Measurements from ENCODE around the gene PNPLA6.

GRCh38 chr19:7515645-7516151, 19.8 kb upstream of the PNPLA6 start, which contains the start of gene ZNF358:
- no peak for TF ChIP-seq EZH2 (IDR thresholded peaks at IDR 0.05; ENCODE audit: low read length, missing control alignments)
- TF ChIP-seq CTCF (conservative IDR thresholded peaks at IDR 0.05 in 1 of 2, IDR thresholded peaks at IDR 0.05 in 1 of 2; ENCODE audit: low read depth in 1 of 2, low read length in 2 of 2), result no peak
